Measurements from ENCODE around the gene SNX7.

The SNX7 gene

GRCh38 chr1:98705591-98705990, 44.1 kb downstream of the SNX7 start:
- Histone ChIP-seq H3K27me3 (replicated peaks; ENCODE audit: control insufficient read depth, insufficient read depth, low read length) (no peaks in the 10 kb centered on the region), H3K4me3 (replicated peaks; ENCODE audit: low read depth, low read length) (no peak overlapping the region)
- TF ChIP-seq CTCF (IDR thresholded peaks at IDR 0.05; ENCODE audit: insufficient read depth, low read length, poor library complexity, severe bottlenecking) = no peak

GRCh38 chr1:98706173-98706843, 44.8 kb downstream of the SNX7 start:
- TF ChIP-seq CTCF (IDR thresholded peaks at IDR 0.05; ENCODE audit: insufficient read depth, low read length, poor library complexity, severe bottlenecking) = no peak
- DNase-seq (ENCODE audit: extremely low read depth, insufficient read length) = no peak
- H3K36me3 ChIP-seq (ENCODE audit: control insufficient read depth, insufficient read depth, low read length) = no peaks in the 10 kb centered on the region

More at GRCh38 chr1:98705591-98705990, 44.1 kb downstream of the SNX7 start:
- no peak for DNase-seq (ENCODE audit: extremely low read depth, insufficient read length)
- H3K36me3 ChIP-seq (ENCODE audit: control insufficient read depth, insufficient read depth, low read length) = no peaks in the 10 kb centered on the region

GRCh38 chr1:98707556-98707955, 46.0 kb downstream of the SNX7 start:
- Histone ChIP-seq H3K27me3 (replicated peaks; ENCODE audit: control insufficient read depth, insufficient read depth, low read length) (no peaks in the 10 kb centered on the region), H3K4me3 (replicated peaks; ENCODE audit: low read depth, low read length) (no peak overlapping the region)
- TF ChIP-seq CTCF (IDR thresholded peaks at IDR 0.05; ENCODE audit: insufficient read depth, low read length, poor library complexity, severe bottlenecking) = no peak

More at GRCh38 chr1:98706173-98706843, 44.8 kb downstream of the SNX7 start:
- Histone ChIP-seq H3K4me3 (replicated peaks; ENCODE audit: low read depth, low read length) (no peak overlapping the region), H3K27me3 (replicated peaks; ENCODE audit: control insufficient read depth, insufficient read depth, low read length) (no peaks in the 10 kb centered on the region)

GRCh38 chr1:98709906-98710305, 48.4 kb downstream of the SNX7 start:
- H3K27me3 ChIP-seq (replicated peaks; ENCODE audit: control insufficient read depth, insufficient read depth, low read length) = no peaks in the 10 kb centered on the region
- H3K36me3 ChIP-seq (ENCODE audit: control insufficient read depth, insufficient read depth, low read length) = no peaks in the 10 kb centered on the region
- H3K4me3 ChIP-seq (replicated peaks; ENCODE audit: low read depth, low read length) = no peak overlapping the region
- TF ChIP-seq CTCF (IDR thresholded peaks at IDR 0.05; ENCODE audit: insufficient read depth, low read length, poor library complexity, severe bottlenecking) = no peak
- DNase-seq (ENCODE audit: extremely low read depth, insufficient read length) = no peak

More at GRCh38 chr1:98707556-98707955, 46.0 kb downstream of the SNX7 start:
- H3K36me3 ChIP-seq (ENCODE audit: control insufficient read depth, insufficient read depth, low read length) = no peaks in the 10 kb centered on the region
- no peak for DNase-seq (ENCODE audit: extremely low read depth, insufficient read length)

- H3K27me3 ChIP-seq (replicated peaks; ENCODE audit: control insufficient read depth, insufficient read depth, low read length) = no peaks in the 10 kb centered on the region
- DNase-seq (ENCODE audit: extremely low read depth, insufficient read length) = no peak
- no peaks in the 10 kb centered on the region for H3K36me3 ChIP-seq (ENCODE audit: control insufficient read depth, insufficient read depth, low read length)
- TF ChIP-seq CTCF (IDR thresholded peaks at IDR 0.05; ENCODE audit: insufficient read depth, low read length, poor library complexity, severe bottlenecking) = no peak
- H3K4me3 ChIP-seq (replicated peaks; ENCODE audit: low read depth, low read length) = no peak overlapping the region
Measured at GRCh38 chr1:98723574-98723973, 62.1 kb downstream of the SNX7 start.
